Measurements from ENCODE around the gene ADI1. TPM values are rescaled to one million over a fixed set of nuclear protein-coding genes. Genes with fewer than 3 reads are reported as not detected.

Gene ADI1
- total and polyA plus RNA-seq, 10 of the 15 experiments (the other 5 are each of a cell fraction or from before 2014, with no cell fraction given) = 4.4 to 78.7 (median 17.2) TPM

DNA sequence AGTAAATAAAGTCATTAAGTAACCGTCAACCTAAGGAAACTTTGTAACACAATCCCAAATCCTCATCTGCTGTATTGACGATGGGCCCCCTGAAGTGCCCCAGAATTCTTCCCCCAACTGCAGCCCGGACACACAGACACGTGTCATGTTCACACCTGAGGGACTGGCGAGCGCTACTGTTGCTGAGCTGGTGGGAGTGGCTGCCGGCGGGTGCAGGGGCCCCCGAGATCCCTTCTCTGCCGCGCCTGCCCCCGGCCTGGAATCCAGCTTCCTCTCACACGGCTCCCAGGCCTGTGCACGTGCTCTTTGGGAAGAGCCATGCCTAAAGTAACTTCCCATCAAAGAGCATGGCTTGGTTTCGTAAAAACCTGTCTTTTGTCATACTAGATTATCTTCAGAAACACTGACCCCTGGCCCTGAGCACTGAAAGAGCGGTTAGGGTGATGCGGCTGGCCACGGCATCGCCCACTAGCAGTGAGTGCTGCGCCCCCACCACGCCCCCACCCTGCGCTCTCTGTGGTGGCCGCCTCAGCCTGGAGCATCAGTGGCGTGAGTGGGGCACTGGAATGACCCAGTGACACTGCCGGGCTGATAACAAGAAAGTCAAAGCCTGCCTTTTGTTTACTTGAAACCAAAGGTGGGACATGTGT lies 56.0 kb downstream of the ADI1 start (continued):
- TF ChIP-seq SUPT20H (IDR thresholded peaks at IDR 0.05; ENCODE audit: borderline replicate concordance, control insufficient read depth, low read depth, low read length) = no peak
- no peak for TF ChIP-seq PBX3 (IDR thresholded peaks at IDR 0.05; ENCODE audit: insufficient replicate concordance, low read depth, low read length)
- no peak for TF ChIP-seq E2F8 (IDR thresholded peaks at IDR 0.05; ENCODE audit: low read depth, partially characterized antibody)

DNA sequence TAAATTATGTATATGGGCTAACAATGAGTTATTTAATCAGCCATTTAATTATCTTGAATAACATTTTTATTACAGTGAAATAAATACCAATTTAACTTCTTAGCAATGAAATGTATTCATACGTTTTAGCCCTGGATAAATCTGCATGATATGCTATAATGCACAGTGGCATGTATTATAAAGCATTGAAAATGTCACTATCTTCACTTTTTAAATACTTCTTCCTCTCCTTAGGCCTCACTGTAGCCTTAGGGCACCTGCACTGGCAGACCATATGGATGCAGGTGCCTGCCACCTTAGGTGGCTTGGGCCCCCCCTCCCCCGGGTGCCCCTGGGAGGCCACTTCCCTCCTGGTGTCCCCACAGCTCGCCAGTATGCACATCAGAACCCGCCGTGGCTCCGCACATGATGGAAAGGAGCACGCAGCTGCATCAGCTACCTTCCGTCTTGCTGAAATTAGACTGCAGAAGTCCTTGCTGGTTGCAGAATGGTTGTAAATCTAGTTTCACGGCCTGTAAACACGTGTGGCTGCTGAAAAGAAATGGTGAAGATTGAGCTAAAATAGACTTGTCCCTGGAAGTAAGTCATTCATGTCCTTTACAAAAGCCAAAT lies 56.7 kb downstream of the ADI1 start:
- CTCF ChIA-PET = interaction anchor here (0.7 to 3.6 kb wide), 24 partner anchors 9 to 1343 kb away, joined by 3 to 44 read pairs (median 5); partner anchors contain the start of genes COLEC11 and EIPR1
- SMC1A ChIA-PET (ENCODE audit: uncharacterized antibody, unreplicated experiment) = interaction anchor here (0.8 to 4.0 kb wide), 9 partner anchors 15 to 618 kb away, joined by 3 to 28 read pairs (median 4); no protein-coding TSS in a partner anchor
- no peaks in the 10 kb centered on the region for H3K27me3 ChIP-seq (replicated peaks in 1 of 2; ENCODE audit: control insufficient read depth in 2 of 2, insufficient read depth in 2 of 2, low read length in 1 of 2)
- no TSS peak for BruUV-seq (replicated peaks)
- no peak for DNase-seq (ENCODE audit: low read depth, low spot score)
- RAD21 ChIA-PET (ENCODE audit: unreplicated experiment) = interaction anchor here (0.7 to 2.5 kb wide), 6 partner anchors 20 to 189 kb away, joined by 3 to 21 read pairs (median 4); no protein-coding TSS in a partner anchor
- H3K9me3 ChIP-seq (replicated peaks; ENCODE audit: control insufficient read depth, insufficient read depth, low read length) = no peaks in the 10 kb centered on the region
- H3K27ac ChIP-seq (ENCODE audit: control insufficient read depth, insufficient read depth) = no peak overlapping the region
- peaks cover 12% of the 10 kb centered on the region for H3K4me1 ChIP-seq (ENCODE audit: control insufficient read depth, insufficient read depth, low read length)
- no peak overlapping the region for H2AFZ ChIP-seq (ENCODE audit: control insufficient read depth, low read depth, low read length)
- H3K79me2 ChIP-seq (ENCODE audit: control insufficient read depth, insufficient read depth, low read length) = no peaks in the 10 kb centered on the region
- FAIRE-seq = peak; percentile 7
- TF ChIP-seq CREB1 (IDR thresholded peaks at IDR 0.05; ENCODE audit: low read depth) (no peak), POLR2AphosphoS5 (IDR thresholded peaks at IDR 0.05; ENCODE audit: low read length) (no peak), EZH2 (IDR thresholded peaks at IDR 0.05; ENCODE audit: borderline replicate concordance, control insufficient read depth, low read depth, low read length) (no peak), KLF5 (IDR thresholded peaks at IDR 0.05; ENCODE audit: partially characterized antibody) (no peak), CHD1 (IDR thresholded peaks at IDR 0.05; ENCODE audit: low read depth, low read length) (no peak), SUPT20H (IDR thresholded peaks at IDR 0.05; ENCODE audit: borderline replicate concordance, control insufficient read depth, low read depth, low read length) (no peak), NFYB (IDR thresholded peaks at IDR 0.05; ENCODE audit: insufficient read depth, low read depth, low read length) (no peak), MEF2A (IDR thresholded peaks at IDR 0.05; ENCODE audit: insufficient read depth, low read depth, low read length) (no peak), BHLHE40 (IDR thresholded peaks at IDR 0.05; ENCODE audit: borderline replicate concordance in 1 of 2, low read depth in 2 of 2, low read length in 1 of 2) (no peak), MTA2 (IDR thresholded peaks at IDR 0.05; ENCODE audit: low read depth) (no peak), CBFB (IDR thresholded peaks at IDR 0.05; ENCODE audit: low read depth) (no peak)
- WGBS (ENCODE audit: insufficient coverage, insufficient replicate concordance, low lambda C conversion rate, missing lambda C conversion rate) = 58% methylated on average over 10 of the region's 10 CpGs
- in situ Hi-C loops (cut with MboI) (loop anchor here (25.0 kb wide), 1 partner anchor 1350 kb away; no protein-coding TSS in a partner anchor), intact Hi-C loops (cut with micrococcal nuclease; ENCODE audit: unreplicated experiment) (loop anchor here (1.0 kb wide), 2 partner anchors 38 to 189 kb away; no protein-coding TSS in a partner anchor)
- no peak overlapping the region for H3K4me2 ChIP-seq (ENCODE audit: control insufficient read depth, insufficient read depth)
- no peak; the same call in 2 of the 3 replicates for ATAC-seq
- H3K36me3 ChIP-seq (ENCODE audit: control insufficient read depth in 2 of 2, insufficient read depth in 2 of 2, low read length in 1 of 2) = peaks cover 4 to 8% of the 10 kb centered on the region in 2 experiments; a peak in 3 of 4 replicates
- H3K4me3 ChIP-seq = no peak overlapping the region
- H4K20me1 ChIP-seq (ENCODE audit: control insufficient read depth, insufficient read depth) = no peaks in the 10 kb centered on the region
- POLR2A ChIA-PET = interaction anchor here (1.4 kb wide), 1 partner anchor 56 kb away, joined by 3 read pairs; no protein-coding TSS in a partner anchor
- no peak overlapping the region for H3K9ac ChIP-seq (ENCODE audit: control insufficient read depth, insufficient read depth, low read length)
